Endodermal cell (in vitro differentiated cells): ENCODE measurements around the gene OSBPL6. TPM values are rescaled to one million over a fixed set of nuclear protein-coding genes. Genes with fewer than 3 reads are reported as not detected.

ENCODE experiments used
- DNase-seq: peaks from one replicate; pipeline ENCODE4 v3.0.0-alpha.2; 2017
- H3K27ac ChIP-seq: 2 replicates; pipeline ENCODE4 v1.5.1; 2013; ENCODE audit warnings: mild to moderate bottlenecking, low read depth, low read length, moderate library complexity
- H3K27me3 ChIP-seq: 2 replicates; pipeline ENCODE4 v1.6.1; 2013; ENCODE audit warnings: mild to moderate bottlenecking, low read length, moderate library complexity; ENCODE audit not compliant: insufficient read depth, control insufficient read depth, poor library complexity, severe bottlenecking
- H3K36me3 ChIP-seq: 2 replicates; pipeline ENCODE4 v1.7.0; 2013; ENCODE audit warnings: mild to moderate bottlenecking, low read length, moderate library complexity; ENCODE audit not compliant: control insufficient read depth, insufficient read depth
- H3K4me1 ChIP-seq: one replicate; pipeline ENCODE4 v1.7.0; 2013; ENCODE audit warnings: low read length; ENCODE audit not compliant: control insufficient read depth, insufficient read depth
- H3K4me3 ChIP-seq: 2 replicates; pipeline ENCODE4 v1.5.1; 2013; ENCODE audit warnings: mild to moderate bottlenecking, low read length, moderate library complexity
- H3K9ac ChIP-seq: 2 replicates; pipeline ENCODE4 v1.6.1; 2013; ENCODE audit warnings: mild to moderate bottlenecking, low read length, moderate library complexity; ENCODE audit not compliant: poor library complexity, severe bottlenecking; ENCODE audit errors: extremely low read depth
- H3K9me3 ChIP-seq: 2 replicates; pipeline ENCODE4 v1.6.1; 2013; ENCODE audit warnings: mild to moderate bottlenecking, low read length, moderate library complexity; ENCODE audit not compliant: control insufficient read depth
- H3K27ac Mint-ChIP-seq: 2 replicates; pipeline ENCODE4 v1.8.0; 2020; ENCODE audit warnings: mixed read lengths
- H3K27me3 Mint-ChIP-seq: 2 replicates; pipeline ENCODE4 v1.8.0; 2021; ENCODE audit warnings: mild to moderate bottlenecking, mixed read lengths; ENCODE audit not compliant: insufficient read depth
- H3K36me3 Mint-ChIP-seq: 2 replicates; pipeline ENCODE4 v1.8.0; 2020; ENCODE audit warnings: low read depth, mixed read lengths
- H3K4me1 Mint-ChIP-seq: 2 replicates; pipeline ENCODE4 v1.8.0; 2020; ENCODE audit warnings: mixed read lengths
- H3K4me3 Mint-ChIP-seq: 2 replicates; pipeline ENCODE4 v1.8.0; 2020; ENCODE audit warnings: mild to moderate bottlenecking, moderate library complexity, mixed read lengths
- H3K9me3 Mint-ChIP-seq: 2 replicates; pipeline ENCODE4 v1.8.0; 2020; ENCODE audit warnings: mild to moderate bottlenecking, mixed read lengths
- WGBS, 2 experiments: methylation state at CpG; one replicate each; pipeline versions ENCODE4 v1.1.5 to v1.1.7; 2013; ENCODE audit warnings: missing lambda C conversion rate in 2 of 2, mixed read lengths in 1 of 2; ENCODE audit not compliant: insufficient coverage in 1 of 2, insufficient read length in 1 of 2; 5-methylcytosine and 5-hydroxymethylcytosine counted together
- total RNA-seq, 2 donors: library from RNA; stranded (reverse); fragmentation: NEBNext Ultra II Directional in 1 of 2; extraction: Animal tissue kit (Norgen Biotek cat#: 25700) in 1 of 2; gene quantifications; 2 replicates in 1 of 2; 3 replicates in 1 of 2; pipeline ENCODE4 v1.2.1, GENCODE V29; 2021
- TF ChIP-seq, protein P1 (sequence below): fragments of 200-600 bp; sonication (generic); conservative IDR thresholded peaks from 2 replicates; pipeline ENCODE4 v1.5.0; 2021; ENCODE audit warnings: antibody characterized with exemption, mild to moderate bottlenecking

Gene OSBPL6
- total RNA-seq, 2 donors from 2014 or later: 3.4 to 3.6 TPM

DNA sequence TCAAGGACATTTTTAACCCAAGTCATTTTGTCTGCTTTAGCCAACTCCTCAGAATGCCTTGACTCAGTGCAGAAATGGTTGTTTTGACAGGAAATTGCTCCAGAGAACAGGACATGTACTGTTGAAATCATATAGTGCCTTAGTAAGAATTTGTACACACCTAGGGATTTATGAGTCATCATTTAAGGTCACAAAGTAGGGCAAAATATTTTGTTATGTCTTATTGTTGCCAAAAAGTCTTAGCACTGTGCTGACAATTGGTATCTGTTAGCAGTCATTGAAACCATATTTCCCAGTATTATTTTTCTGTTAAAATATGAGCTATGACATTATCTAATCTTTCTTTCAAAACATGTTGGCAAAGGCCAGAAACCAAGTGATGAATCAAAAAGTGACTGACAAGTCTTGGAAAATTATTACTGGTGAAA is 104.5 kb downstream of the OSBPL6 start:
- no peaks in the 10 kb centered on the region for H3K27me3 Mint-ChIP-seq
- H3K27me3 ChIP-seq: no peaks in the 10 kb centered on the region
- no peak overlapping the region for H3K4me3 Mint-ChIP-seq
- H3K9ac ChIP-seq: no peak overlapping the region
- H3K36me3 ChIP-seq: no peaks in the 10 kb centered on the region
- no peaks in the 10 kb centered on the region for H3K9me3 ChIP-seq
- no peak overlapping the region for H3K4me3 ChIP-seq
- H3K27ac Mint-ChIP-seq: no peak overlapping the region
- H3K36me3 Mint-ChIP-seq: no peaks in the 10 kb centered on the region
- peaks cover 3% of the 10 kb centered on the region for H3K4me1 Mint-ChIP-seq
- DNase-seq: no peak
- no peaks in the 10 kb centered on the region for H3K4me1 ChIP-seq
- H3K9me3 Mint-ChIP-seq: no peaks in the 10 kb centered on the region
- H3K27ac ChIP-seq: no peak overlapping the region
- TF ChIP-seq, protein P1, sequence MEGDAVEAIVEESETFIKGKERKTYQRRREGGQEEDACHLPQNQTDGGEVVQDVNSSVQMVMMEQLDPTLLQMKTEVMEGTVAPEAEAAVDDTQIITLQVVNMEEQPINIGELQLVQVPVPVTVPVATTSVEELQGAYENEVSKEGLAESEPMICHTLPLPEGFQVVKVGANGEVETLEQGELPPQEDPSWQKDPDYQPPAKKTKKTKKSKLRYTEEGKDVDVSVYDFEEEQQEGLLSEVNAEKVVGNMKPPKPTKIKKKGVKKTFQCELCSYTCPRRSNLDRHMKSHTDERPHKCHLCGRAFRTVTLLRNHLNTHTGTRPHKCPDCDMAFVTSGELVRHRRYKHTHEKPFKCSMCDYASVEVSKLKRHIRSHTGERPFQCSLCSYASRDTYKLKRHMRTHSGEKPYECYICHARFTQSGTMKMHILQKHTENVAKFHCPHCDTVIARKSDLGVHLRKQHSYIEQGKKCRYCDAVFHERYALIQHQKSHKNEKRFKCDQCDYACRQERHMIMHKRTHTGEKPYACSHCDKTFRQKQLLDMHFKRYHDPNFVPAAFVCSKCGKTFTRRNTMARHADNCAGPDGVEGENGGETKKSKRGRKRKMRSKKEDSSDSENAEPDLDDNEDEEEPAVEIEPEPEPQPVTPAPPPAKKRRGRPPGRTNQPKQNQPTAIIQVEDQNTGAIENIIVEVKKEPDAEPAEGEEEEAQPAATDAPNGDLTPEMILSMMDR: no peak

DNA sequence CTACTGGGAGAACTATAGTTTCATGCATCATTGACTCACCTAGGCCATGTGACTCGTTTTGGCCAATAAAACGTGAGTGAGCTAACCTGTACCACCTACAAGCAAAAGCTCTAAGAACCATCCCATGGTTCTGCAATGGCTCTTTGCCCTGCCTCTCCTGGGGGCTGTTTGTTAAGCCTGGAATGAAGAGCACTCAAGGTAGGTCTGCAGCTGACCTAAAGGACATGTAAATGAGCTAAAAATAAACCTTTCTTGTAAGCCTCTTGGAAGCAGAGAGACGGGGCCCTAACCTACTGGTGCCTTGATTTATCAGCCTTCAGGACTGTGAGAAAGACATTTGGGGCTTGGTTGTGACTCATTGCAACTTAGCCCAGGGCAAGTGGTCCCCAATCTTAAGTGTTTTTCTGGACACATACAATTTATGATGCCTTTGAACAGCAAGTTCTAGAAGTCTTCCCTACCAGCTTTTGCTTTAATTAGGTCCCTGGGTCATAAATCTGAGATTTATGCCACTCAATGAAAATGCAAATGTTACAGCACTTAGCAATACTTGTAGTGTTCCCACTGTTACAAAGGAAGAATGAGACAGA is 107.4 kb downstream of the OSBPL6 start:
- Mint-ChIP-seq H3K27me3 (no peaks in the 10 kb centered on the region), H3K36me3 (no peaks in the 10 kb centered on the region), H3K4me3 (no peak overlapping the region), H3K9me3 (no peaks in the 10 kb centered on the region), H3K27ac (no peak overlapping the region), H3K4me1 (no peaks in the 10 kb centered on the region)
- Histone ChIP-seq H3K27ac (no peak overlapping the region), H3K4me1 (no peaks in the 10 kb centered on the region), H3K27me3 (no peaks in the 10 kb centered on the region), H3K36me3 (no peaks in the 10 kb centered on the region), H3K9ac (no peak overlapping the region), H3K9me3 (no peaks in the 10 kb centered on the region), H3K4me3 (no peak overlapping the region)
- TF ChIP-seq, protein P1: no peak
- WGBS, 2 experiments: 92 to 94% methylated on average over 3 of the region's 3 CpGs
- no peak for DNase-seq

DNA sequence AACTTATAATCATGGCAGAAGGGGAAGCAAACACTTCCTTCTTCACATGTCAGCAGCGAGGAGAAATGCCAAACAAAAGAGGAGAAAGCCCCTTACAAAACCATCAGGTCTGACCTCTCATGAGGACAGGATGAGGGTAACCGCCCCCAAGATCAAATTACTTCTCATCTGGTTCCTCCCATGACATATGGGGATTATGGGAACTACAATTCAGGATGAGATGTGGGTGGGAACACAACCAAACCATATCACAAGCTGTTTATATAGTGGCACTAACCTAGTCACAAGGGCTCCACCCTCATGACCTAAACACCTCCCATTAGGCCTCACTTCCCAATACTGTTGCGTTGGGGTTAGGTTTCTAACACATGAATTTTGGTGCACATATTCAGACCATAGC is 110.0 kb downstream of the OSBPL6 start:
- Histone ChIP-seq H3K9me3 (no peaks in the 10 kb centered on the region), H3K27me3 (no peaks in the 10 kb centered on the region), H3K4me3 (no peak overlapping the region), H3K36me3 (no peaks in the 10 kb centered on the region), H3K27ac (no peak overlapping the region), H3K9ac (no peak overlapping the region), H3K4me1 (no peaks in the 10 kb centered on the region)
- TF ChIP-seq, protein P1: no peak
- Mint-ChIP-seq H3K27ac (no peak overlapping the region), H3K36me3 (no peaks in the 10 kb centered on the region), H3K4me3 (no peak overlapping the region), H3K27me3 (no peaks in the 10 kb centered on the region), H3K9me3 (no peaks in the 10 kb centered on the region), H3K4me1 (no peaks in the 10 kb centered on the region)
- DNase-seq: no peak
- 85 to 100% methylated on average over 2 to 3 of the region's 3 CpGs for WGBS, 2 experiments
